Fibroblast of the conjunctiva (primary cell): ENCODE results near the gene ZFP42.
"Not testable (repeated sequence)": the region's sequence is repeated elsewhere in the genome, so short reads cannot be mapped to it uniquely, and the experiment has no call there.

Source experiments
- DNase-seq: peaks from one replicate; pipeline ENCODE4 v3.0.0-alpha.2; 2010; ENCODE audit warnings: low read depth

Gene ZFP42

GRCh38 chr4:188021548-188022249 lies 26.1 kb downstream of the ZFP42 start:
- DNase-seq: no peak

- DNase-seq: no peak
Observed at GRCh38 chr4:188023682-188024081, 28.1 kb downstream of the ZFP42 start.

GRCh38 chr4:188025476-188025875 lies 29.9 kb downstream of the ZFP42 start:
- DNase-seq: no peak

GRCh38 chr4:188029114-188029513 lies 33.5 kb downstream of the ZFP42 start:
- no peak for DNase-seq

GRCh38 chr4:188030401-188030800 lies 34.8 kb downstream of the ZFP42 start:
- no peak for DNase-seq

- no peak for DNase-seq
Observed at GRCh38 chr4:188031751-188032150, 36.2 kb downstream of the ZFP42 start.

GRCh38 chr4:188032170-188032569 lies 36.6 kb downstream of the ZFP42 start:
- DNase-seq: no peak

GRCh38 chr4:188032583-188032982 lies 37.0 kb downstream of the ZFP42 start:
- no peak for DNase-seq

GRCh38 chr4:188037003-188037713 lies 41.6 kb downstream of the ZFP42 start:
- no peak for DNase-seq

- no peak for DNase-seq
Observed at GRCh38 chr4:188041721-188042120, 46.1 kb downstream of the ZFP42 start.

- no peak for DNase-seq
Observed at GRCh38 chr4:188042191-188042590, 46.6 kb downstream of the ZFP42 start.

- DNase-seq: no peak
Observed at GRCh38 chr4:188043154-188043553, 47.6 kb downstream of the ZFP42 start.

- DNase-seq: not testable (repeated sequence)
Observed at GRCh38 chr4:188045461-188045860, 49.9 kb downstream of the ZFP42 start.

- DNase-seq: no peak
Observed at GRCh38 chr4:188046657-188047056, 51.1 kb downstream of the ZFP42 start.

GRCh38 chr4:188053302-188053701 lies 57.7 kb downstream of the ZFP42 start:
- DNase-seq: no peak
